NCI-H2029 (cell line): ENCODE measurements around the gene TOX2.

Source experiments
- DNase-seq: peaks from one replicate; lab custom pipeline; 2025; lab: John Stamatoyannopoulos, UW

TOX2 gene

DNA sequence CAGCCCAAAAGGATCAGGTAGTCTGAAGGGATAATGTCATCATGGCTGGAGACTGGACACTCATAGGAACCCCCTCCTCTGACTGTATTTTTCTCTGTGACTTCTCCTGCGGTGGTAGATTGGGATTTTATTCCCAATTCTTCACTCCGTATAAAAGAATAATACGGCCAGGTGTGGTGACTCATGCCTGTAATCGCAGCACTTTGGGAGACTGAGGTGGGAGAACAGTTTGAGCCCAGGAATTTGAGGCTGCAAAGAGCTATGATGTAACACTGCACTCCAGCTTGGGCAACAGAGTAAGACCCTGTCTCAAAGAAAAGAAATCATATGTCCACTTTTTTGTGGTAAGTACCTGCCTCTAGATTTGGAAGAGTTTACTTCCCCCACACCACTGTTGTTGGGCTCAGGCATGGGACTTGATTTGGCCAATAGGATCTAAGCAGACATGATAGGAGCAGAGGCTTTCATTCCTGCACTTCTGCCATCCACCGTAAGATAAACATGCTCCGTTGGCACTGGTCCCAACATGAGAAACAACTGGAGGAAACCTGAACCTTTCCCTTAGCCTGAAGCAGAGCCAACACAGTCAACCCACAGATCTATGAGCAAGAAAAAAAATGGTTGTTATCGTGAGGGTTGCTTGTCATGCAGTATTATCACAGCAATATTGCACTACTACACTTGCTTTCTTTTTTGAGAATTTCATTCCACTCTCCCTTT, 190.3 kb downstream of the TOX2 start:
- DNase-seq, result peak; percentile 91

DNA sequence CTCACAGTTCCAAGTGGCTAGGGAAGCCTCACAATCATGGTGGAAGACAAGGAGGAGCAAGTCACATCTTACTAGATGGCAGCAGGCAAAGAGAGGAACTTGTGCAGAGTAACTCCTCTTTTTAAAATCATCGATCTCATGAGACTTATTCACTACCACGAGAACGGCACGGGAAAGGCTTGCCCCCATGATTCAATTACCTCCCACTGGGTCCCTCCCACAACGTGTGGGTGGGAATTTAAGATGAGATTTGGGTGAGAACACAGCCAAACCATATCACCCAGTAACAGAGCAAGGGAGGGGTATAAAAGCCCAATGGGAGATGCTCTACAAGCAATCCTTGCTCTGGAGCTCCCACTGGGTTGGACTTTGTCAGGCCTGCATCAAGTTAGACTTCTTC, 192.0 kb downstream of the TOX2 start:
- no peak for DNase-seq

DNA sequence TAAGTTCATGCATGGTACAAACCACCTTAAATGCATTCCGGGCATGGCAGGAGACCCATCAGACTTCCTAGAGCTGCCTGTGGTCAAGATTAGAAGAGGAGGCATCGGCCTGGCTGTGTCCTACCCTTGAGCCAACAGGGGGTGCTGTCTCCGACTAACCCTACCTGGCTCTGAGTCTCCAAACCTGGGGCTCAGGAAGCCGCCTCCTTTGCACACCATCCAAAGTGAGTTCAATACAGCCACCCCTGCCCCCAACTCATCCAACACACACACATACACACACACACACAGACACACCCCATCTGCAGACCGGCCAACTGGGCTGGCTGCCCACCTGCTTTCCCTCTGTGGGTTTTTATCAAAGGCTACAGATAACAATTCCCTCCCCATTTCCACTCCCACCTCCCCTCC, 195.3 kb downstream of the TOX2 start:
- DNase-seq, result no peak

DNA sequence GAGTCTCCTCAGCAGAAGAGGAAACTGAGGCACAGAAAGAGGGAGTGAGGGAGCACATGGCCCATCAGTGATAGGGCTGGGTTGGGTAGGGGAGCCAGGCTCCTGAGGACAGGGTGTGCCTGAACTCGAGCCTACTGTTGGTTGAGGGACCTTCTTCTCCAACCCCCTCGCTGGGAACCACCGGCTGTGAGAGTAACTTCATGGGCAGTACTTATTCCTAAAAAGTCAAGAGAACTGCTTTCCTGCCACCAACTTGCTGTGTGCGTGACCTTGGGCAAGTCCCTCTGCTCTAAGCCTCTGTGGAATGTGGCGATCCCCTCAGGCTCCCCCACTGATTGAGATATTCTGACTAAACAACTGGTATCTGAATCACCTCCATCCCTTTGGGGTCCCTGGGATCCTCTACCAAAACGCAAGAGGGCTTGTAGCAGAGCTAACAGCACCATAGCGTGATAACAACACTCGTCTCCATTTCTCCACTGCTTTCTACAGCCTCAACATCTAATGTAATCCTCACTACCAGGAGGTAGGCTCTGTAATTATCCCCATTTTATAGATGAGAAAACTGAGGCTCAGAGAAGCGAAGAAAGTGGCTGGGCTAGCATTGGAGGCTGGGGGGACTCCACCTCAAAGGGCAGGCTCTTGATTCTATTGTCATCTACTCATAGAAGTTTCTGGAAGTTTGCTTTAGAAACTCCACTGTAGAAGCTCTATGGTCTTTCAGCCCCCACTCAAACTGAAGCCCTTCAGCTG, 196.3 kb downstream of the TOX2 start:
- DNase-seq, result no peak

DNA sequence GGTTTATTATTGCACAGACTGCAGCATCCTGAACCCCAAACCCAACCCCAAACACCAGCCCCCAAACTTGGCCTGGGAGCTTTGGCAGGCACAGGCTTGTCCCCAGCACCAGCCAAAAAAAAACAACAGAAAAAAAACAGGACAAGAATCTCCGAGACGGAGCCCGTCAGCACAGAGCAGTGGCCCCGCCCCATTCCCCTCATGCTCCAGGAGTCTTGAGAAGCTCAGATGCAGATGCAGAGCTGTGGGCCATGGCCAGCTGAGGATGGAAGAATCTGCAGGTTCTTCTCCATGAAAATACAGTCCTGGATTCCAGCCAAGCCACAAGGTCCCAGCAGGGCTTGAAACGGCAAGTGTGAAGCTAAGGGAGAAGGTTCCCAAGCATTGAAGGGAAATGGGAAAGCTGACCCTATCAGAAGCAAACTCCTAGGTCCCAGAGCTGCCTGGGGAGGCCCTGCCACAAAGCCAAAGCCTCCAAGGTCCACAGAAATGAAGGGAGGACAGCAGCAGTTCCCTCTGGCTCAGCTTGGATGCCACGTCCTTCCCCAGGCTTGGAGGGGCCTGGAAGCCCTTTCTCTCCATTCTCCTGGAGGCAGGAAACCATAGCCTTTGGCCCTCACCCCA, 197.2 kb downstream of the TOX2 start:
- DNase-seq, result no peak

DNA sequence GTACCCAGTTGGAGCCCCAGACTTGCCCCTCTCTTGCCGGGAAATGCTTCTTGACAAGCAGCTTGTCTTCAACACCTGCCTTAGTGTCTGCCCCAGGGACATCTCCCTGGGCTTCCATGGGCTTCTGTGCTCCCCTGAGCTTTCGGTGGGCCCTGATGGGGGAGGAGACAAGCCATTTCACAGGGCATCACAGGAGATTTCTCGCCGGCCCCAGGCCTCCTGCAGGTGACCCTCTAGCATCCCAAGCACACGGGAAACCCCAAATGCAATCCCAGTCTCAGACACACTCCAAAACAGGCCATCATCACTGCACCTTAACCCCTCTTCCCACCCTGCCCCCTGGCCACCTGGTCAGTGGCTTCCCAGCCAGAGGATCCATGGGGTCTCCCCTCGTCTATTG, 197.8 kb downstream of the TOX2 start:
- no peak for DNase-seq

DNA sequence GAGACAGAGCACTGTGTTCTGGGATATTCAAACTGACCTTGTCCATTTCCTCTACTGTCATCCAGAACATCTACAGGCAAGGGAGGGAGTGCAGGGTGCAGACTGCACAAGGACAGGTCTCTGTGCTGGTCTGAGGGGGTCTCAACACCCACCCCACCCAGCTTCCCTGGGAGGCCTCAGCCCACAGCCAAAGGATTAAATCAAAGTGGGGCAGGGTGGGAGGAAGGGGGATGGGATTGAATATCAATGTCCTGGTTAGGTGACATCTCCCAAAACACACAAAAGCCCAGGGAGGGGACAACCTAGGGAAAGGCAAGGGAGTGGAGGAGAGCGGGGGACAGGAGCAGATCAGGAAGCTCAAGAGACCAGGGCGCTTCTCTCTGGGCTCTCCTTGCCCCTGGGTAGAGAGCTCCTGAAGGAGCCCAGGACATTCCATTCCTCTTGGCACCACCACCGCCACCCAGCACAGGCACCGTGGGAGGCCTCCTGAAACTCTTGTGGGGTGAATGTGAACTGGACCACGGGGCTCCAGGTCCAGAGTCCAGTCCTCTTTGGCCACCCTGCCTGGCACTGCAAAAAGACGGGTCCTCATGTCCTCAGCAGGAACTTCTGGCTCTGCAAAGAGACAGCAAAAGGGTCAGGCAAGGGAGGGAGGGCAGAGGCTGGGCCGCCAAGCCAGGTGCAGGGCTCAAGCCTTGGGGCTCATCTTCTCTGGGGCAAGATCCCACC, 198.4 kb downstream of the TOX2 start:
- DNase-seq, result no peak

DNA sequence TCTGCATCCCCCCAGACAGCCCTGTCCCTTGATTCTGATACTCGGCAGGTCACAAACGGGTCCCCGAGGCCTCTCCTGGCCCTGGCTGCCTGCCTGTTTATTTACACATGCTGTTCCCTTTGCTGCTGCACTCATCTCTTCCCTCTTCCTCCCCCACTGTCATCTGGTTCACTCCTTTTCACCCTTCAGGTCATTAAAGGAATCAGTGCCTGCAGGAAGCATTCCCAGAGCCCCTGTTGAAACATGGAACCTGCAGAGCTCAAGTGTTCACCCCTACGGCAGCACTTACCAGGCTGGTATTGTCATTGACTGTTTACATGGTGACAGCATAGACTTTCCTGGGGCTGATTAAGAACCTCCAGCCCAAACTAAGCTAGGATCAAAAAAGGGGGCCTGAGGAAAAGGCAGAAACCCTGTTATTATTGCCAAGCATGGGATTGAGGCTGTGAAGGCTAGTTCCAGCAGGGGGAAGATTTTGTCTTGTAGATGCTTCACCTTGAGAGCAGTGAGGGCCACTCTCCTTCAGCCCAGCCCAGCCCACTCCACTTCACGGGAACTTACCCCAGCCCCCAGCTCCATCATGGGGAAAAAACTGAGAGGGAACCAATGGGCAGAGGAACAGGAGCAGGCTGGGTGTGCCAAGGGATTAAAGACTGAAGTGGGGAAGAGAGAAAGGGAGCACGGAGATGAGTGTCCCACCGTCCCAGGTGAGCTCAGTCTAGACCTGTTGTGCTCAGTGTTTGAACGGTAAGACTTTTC, 199.1 kb downstream of the TOX2 start:
- DNase-seq, result peak; percentile 56

DNA sequence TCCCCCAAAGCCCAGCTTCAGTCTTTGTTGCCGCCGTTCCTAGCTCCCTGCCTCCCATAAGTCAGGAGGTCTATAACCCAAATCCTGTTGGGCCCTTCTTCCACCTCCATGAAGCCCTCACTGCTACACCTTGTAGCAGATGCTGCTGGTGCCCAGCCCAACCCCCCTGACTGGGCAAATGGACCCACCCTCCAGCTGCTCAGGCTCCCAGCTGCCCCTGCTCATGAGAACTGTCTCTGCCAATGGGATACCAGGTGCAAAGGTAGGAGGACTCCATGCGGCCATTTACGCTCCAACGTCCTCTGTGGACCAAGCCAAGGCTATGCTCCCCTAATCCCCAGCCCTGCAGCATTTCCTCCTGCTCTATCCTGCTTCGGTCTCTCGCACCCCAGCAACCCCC, 200.5 kb downstream of the TOX2 start:
- no peak for DNase-seq

DNA sequence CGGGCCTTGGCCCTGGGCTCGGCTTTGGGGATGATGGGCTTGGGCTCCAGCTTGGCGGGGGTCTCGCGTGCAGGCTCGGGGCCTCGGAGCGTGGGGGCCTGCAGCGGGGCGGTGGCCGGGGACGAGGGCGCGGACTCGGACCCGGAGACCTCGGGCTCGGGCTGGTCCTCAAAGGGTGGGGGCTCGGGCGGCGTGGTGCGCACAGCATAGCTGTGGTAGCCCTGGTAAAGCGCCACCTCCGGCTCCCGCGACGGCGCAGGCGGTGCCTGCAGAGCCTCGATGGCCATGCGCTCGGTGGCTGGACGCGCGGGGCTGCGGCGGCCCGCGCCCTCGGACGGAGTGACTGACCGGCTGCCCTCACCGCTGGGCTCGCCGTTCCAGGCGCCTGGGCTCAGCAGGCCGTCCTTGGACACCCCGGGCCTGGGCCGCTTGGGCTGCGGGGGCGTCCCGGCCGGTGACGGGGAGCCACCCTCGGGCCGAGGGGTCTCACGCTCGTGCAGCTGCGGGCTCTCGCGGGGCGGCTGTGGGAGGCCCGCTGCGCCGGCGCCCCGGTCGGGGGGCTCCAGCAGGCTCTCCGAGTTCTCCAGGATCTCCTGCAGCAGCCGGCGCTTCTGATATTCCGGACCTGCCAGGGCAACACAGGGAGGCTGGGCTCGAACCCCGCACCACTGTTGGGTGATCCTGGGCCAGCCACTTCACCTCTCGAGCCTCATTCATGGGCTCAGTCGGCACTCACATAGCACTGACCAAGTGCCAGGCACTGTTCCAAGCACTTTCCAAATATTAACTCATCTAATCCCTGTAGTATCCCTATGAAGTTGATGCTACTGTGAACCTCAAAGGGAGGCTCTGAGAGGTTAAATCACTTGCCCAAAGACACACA, 201.4 kb downstream of the TOX2 start:
- DNase-seq, result no peak

DNA sequence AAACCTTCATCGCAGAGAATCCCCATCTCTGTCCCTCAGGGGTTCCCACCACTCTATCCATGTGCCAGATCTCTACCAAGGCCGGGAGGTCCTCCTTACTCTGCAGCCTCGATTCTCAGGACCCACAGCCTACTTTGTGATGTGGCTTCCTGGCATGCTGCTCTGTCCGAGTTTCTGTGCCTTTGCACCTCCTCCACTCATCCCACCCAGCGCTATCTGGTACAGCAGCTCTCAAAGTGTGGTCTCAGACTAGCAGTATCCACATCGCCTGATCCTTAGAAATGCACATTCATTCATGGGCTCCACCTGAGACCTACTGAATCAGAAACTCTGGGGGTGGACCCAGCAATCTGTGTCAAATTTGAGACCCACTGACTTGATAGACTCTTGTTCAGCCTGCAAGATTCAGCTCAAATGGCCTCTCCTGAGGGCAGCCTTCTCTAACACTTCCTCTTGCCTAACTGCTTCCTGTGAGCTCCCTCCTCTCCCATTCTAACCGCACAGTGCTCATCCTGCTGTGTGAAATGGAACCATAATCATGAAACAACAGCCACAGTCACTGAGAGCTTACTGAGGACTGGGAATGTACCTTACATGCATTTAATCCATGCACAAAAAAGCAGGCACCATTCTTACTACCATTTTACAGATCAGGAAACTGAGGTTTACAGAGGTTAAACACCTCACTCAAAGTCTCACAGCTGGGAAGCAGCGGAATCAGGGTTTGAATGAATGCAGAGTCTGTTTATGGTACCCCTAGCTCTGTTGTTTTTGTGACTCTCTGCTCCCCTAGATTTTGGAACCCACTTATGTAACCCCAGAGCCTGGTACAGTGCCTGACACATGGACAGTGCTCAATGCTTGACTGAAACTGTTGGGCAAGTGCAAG, 202.9 kb downstream of the TOX2 start:
- no peak for DNase-seq

DNA sequence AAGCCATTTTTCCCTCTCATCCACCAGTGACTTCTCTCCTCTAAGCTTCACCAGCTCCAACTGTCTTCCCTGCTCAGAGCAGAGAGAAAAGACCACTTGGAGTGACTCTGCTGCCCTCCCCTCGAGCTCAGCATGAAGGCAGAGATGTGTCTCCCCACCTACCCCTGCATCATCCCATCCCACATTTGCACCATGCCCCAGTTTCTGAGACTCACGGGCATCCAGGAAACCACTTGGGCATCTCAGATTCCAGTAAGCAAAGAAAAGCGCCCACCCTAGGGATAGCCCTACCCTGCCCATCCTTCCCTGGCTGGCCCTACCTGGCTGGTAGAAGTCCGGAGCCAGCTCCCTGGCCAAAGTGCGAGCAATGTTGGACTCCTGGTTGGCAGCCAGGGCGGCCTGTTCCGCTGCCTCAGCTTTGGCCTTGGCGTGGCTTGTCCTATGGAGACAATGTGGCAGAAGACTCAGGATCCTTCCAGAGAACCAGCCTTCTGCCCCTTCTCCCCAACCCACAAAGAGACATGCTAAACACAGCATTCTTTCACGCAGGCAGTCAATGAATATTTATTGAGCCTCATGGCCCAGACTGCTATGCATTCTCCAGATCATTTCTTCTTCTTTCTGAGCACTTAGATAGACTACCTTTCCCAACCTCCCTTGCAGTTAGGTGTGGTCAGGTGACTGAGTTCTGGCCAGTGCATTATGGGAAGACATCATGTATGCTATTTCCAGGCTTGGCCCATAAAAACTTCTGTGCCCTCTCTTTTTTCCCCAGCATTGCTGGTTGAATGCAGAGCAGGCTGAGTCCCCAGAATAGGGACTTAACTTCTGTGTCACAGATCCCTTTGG, 203.8 kb downstream of the TOX2 start:
- DNase-seq, result no peak
